OCI-LY1 (cell line): ENCODE results near the gene CLK2.

Source experiments
- H2AFZ ChIP-seq: fragments of 200-600 bp; sonication (generic), shearing (Covaris generic); 2 replicates; pipeline ENCODE4 v1.6.0; 2014; ENCODE audit warnings: antibody characterized with exemption, mild to moderate bottlenecking, low read length
- H3F3A ChIP-seq: fragments of 200-600 bp; sonication (generic), shearing (Covaris generic); 2 replicates; pipeline ENCODE4 v1.6.0; 2014; ENCODE audit warnings: mild to moderate bottlenecking, antibody characterized with exemption, low read length, moderate library complexity; ENCODE audit not compliant: insufficient read depth
- H3K27ac ChIP-seq: fragments of 200-600 bp; sonication (generic); 2 replicates; pipeline ENCODE4 v1.5.1; 2014; ENCODE audit warnings: low read length, mixed run types, mild to moderate bottlenecking, low read depth; ENCODE audit not compliant: poor library complexity, severe bottlenecking
- H3K27me3 ChIP-seq: fragments of 200-600 bp; sonication (generic); 2 replicates; pipeline ENCODE4 v1.6.0; 2014; ENCODE audit warnings: antibody characterized with exemption, mild to moderate bottlenecking, low read length, moderate library complexity; ENCODE audit not compliant: insufficient read depth
- H3K36me3 ChIP-seq: fragments of 200-600 bp; sonication (generic); 2 replicates; pipeline ENCODE4 v1.6.1; 2014; ENCODE audit warnings: mild to moderate bottlenecking, antibody characterized with exemption, low read length, moderate library complexity, mixed read lengths; ENCODE audit not compliant: insufficient read depth
- H3K4me1 ChIP-seq: fragments of 200-600 bp; sonication (generic); 2 replicates; pipeline ENCODE4 v1.5.1; 2014; ENCODE audit warnings: mild to moderate bottlenecking, low read length, moderate library complexity; ENCODE audit not compliant: insufficient read depth, severe bottlenecking
- H3K4me2 ChIP-seq: fragments of 200-600 bp; sonication (generic), shearing (Covaris generic); 2 replicates; pipeline ENCODE4 v1.6.1; 2014; ENCODE audit warnings: low read length
- H3K4me3 ChIP-seq: fragments of 200-600 bp; sonication (generic); 2 replicates; pipeline ENCODE4 v1.5.1; 2014; ENCODE audit warnings: low read length, low read depth, mild to moderate bottlenecking, mixed read lengths; ENCODE audit not compliant: poor library complexity, severe bottlenecking
- H3K79me2 ChIP-seq: fragments of 200-600 bp; shearing (Covaris generic); 2 replicates; pipeline ENCODE4 v1.6.1; 2016; ENCODE audit warnings: mixed run types, low read length, mixed read lengths; ENCODE audit not compliant: insufficient read depth
- H3K9ac ChIP-seq: fragments of 200-600 bp; sonication (generic), shearing (Covaris generic); 2 replicates; pipeline ENCODE4 v1.6.1; 2014; ENCODE audit warnings: mild to moderate bottlenecking, low read length, mixed read lengths
- H3K9me2 ChIP-seq: fragments of 200-600 bp; sonication (generic), shearing (Covaris generic); 2 replicates; pipeline ENCODE4 v1.6.1; 2014; ENCODE audit warnings: low read depth, mild to moderate bottlenecking, low read length, mixed read lengths
- H3K9me3 ChIP-seq: fragments of 200-600 bp; shearing (Covaris generic); 2 replicates; pipeline ENCODE4 v1.6.1; 2014; ENCODE audit warnings: low read length, mixed read lengths
- H4K20me1 ChIP-seq: fragments of 200-600 bp; sonication (generic), shearing (Covaris generic); 2 replicates; pipeline ENCODE4 v1.6.0; 2016; ENCODE audit warnings: mild to moderate bottlenecking, low read length; ENCODE audit not compliant: insufficient read depth
- EZH2 ChIP-seq: fragments of 200-600 bp; sonication (generic), shearing (Covaris generic); IDR thresholded peaks from 2 replicates; pipeline ENCODE4 v1.8.0; 2017; ENCODE audit warnings: borderline replicate concordance, mixed run types, mild to moderate bottlenecking, antibody characterized with exemption, low read length, moderate library complexity, mixed read lengths
- TF ChIP-seq, protein P1 (sequence below): fragments of 200-600 bp; sonication (generic), shearing (Covaris generic); IDR thresholded peaks from 2 replicates; pipeline ENCODE4 v1.5.1; 2017; ENCODE audit warnings: mild to moderate bottlenecking, antibody characterized with exemption, low read length, moderate library complexity, mixed read lengths

The CLK2 gene

DNA sequence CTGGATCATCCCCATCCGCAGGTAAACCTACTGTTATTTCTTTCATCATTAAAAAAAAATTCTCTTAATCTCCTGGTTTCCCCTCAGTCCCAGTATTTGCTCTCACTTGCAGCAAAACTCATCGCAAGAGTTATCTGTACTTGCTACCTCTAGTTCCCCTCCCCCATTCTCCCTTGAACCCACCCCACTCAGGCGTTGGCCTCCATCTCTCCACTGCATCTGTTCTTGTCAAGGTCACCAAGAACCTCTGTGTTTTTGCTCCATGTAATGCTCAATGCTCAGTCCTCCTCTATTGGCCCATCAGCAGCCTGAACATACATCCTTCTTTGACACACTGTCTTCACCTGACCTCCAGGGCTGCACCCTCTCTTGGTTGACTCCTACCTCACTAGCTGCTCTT is 23.4 kb upstream of the CLK2 start:
- Histone ChIP-seq H3K36me3 (no peaks in the 10 kb centered on the region), H2AFZ (no peak overlapping the region), H3K4me1 (peaks cover 14% of the 10 kb centered on the region), H3K79me2 (no peaks in the 10 kb centered on the region), H3K9me3 (no peaks in the 10 kb centered on the region), H3K9me2 (no peaks in the 10 kb centered on the region), H4K20me1 (no peaks in the 10 kb centered on the region), H3K9ac (no peak overlapping the region; the same call in 1 of the 2 replicates), H3F3A (no peaks in the 10 kb centered on the region), H3K4me2 (no peak overlapping the region; the same call in 1 of the 2 replicates), H3K27me3 (0 out of 2 replicates have a peak, but pooled peaks cover 3% of the 10 kb centered on the region), H3K4me3 (no peak overlapping the region), H3K27ac (no peak overlapping the region)
- TF ChIP-seq EZH2, result no peak
- TF ChIP-seq, protein P1, sequence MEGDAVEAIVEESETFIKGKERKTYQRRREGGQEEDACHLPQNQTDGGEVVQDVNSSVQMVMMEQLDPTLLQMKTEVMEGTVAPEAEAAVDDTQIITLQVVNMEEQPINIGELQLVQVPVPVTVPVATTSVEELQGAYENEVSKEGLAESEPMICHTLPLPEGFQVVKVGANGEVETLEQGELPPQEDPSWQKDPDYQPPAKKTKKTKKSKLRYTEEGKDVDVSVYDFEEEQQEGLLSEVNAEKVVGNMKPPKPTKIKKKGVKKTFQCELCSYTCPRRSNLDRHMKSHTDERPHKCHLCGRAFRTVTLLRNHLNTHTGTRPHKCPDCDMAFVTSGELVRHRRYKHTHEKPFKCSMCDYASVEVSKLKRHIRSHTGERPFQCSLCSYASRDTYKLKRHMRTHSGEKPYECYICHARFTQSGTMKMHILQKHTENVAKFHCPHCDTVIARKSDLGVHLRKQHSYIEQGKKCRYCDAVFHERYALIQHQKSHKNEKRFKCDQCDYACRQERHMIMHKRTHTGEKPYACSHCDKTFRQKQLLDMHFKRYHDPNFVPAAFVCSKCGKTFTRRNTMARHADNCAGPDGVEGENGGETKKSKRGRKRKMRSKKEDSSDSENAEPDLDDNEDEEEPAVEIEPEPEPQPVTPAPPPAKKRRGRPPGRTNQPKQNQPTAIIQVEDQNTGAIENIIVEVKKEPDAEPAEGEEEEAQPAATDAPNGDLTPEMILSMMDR, result no peak

DNA sequence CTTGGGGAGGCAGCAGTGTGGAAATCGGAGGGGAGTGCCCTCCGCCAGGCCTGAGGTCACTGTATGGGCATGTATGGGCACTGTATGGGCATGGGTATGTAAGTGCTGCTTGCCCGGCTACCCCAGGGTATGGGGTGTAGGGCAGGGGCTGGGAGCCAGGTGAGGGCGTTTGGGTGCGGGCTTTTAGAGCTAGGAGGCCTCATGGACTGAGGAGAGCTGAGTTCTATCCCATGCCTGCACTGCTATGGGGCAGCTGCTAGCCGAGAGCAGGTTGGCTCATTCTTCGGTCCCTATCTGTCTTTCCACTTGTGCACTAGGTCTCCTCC is 22.6 kb upstream of the CLK2 start:
- no peak overlapping the region for H3K9ac ChIP-seq
- H3F3A ChIP-seq, result no peaks in the 10 kb centered on the region
- H3K27ac ChIP-seq, result no peak overlapping the region
- H3K27me3 ChIP-seq, result 0 out of 2 replicates have a peak, but pooled peaks cover 3% of the 10 kb centered on the region
- H3K9me2 ChIP-seq, result no peaks in the 10 kb centered on the region
- no peak for TF ChIP-seq EZH2
- TF ChIP-seq, protein P1, result no peak
- peaks cover 14% of the 10 kb centered on the region for H3K4me1 ChIP-seq
- H2AFZ ChIP-seq, result no peak overlapping the region
- H3K36me3 ChIP-seq, result no peaks in the 10 kb centered on the region
- H3K9me3 ChIP-seq, result no peaks in the 10 kb centered on the region
- H3K4me3 ChIP-seq, result no peak overlapping the region
- no peaks in the 10 kb centered on the region for H4K20me1 ChIP-seq
- no peak overlapping the region for H3K4me2 ChIP-seq
- H3K79me2 ChIP-seq, result no peaks in the 10 kb centered on the region

DNA sequence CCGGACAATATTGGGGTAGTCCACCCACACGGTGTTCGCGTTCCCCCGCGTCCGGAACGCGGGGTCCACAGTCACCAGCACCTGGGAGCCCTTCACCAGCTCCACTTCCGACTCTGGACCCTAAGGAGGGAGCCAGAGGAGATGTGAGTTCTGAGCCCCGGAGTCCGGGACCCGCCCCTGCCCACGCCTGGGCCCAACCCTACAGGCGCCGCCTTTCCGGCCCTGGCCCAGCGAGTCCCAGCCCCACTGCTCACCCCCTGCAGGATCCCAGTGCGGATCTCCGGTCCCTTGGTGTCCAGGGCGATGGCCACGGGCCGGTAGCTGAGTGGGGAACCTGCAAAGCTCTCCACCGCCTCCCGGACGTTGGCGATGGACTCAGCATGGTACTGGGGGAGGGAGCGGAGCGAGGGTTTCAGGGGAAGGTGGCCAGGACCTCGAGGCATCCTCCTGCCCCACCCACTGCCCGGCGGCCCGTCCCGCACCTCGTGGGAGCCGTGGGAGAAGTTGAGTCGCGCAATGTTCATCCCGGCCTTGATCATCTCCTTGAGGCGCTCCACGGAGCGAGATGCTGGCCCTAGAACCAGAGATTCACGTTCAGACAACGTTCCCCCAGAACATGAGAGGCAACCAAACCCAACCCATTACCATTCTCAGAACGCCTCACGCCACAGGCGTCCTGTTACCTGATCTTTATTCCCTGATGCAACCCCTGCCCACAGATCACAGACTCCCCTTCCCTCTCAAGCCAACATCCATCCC is 22.1 kb upstream of the CLK2 start:
- Histone ChIP-seq H2AFZ (no peak overlapping the region), H3K4me3 (no peak overlapping the region), H3K4me1 (peaks cover 14% of the 10 kb centered on the region), H3K4me2 (no peak overlapping the region), H3K36me3 (no peaks in the 10 kb centered on the region), H3K9me3 (no peaks in the 10 kb centered on the region), H3K79me2 (no peaks in the 10 kb centered on the region), H4K20me1 (no peaks in the 10 kb centered on the region), H3F3A (no peaks in the 10 kb centered on the region), H3K9me2 (no peaks in the 10 kb centered on the region), H3K9ac (no peak overlapping the region), H3K27me3 (0 out of 2 replicates have a peak, but pooled peaks cover 3% of the 10 kb centered on the region), H3K27ac (no peak overlapping the region)
- TF ChIP-seq EZH2, result no peak
- TF ChIP-seq, protein P1, result no peak
